ENCODE measurements around the gene ENTHD1. TPM values are rescaled to one million over a fixed set of nuclear protein-coding genes. Genes with fewer than 3 reads are reported as not detected.

The ENTHD1 gene
- total RNA-seq, 1 donor from 2014 or later = 0.15 TPM

DNA sequence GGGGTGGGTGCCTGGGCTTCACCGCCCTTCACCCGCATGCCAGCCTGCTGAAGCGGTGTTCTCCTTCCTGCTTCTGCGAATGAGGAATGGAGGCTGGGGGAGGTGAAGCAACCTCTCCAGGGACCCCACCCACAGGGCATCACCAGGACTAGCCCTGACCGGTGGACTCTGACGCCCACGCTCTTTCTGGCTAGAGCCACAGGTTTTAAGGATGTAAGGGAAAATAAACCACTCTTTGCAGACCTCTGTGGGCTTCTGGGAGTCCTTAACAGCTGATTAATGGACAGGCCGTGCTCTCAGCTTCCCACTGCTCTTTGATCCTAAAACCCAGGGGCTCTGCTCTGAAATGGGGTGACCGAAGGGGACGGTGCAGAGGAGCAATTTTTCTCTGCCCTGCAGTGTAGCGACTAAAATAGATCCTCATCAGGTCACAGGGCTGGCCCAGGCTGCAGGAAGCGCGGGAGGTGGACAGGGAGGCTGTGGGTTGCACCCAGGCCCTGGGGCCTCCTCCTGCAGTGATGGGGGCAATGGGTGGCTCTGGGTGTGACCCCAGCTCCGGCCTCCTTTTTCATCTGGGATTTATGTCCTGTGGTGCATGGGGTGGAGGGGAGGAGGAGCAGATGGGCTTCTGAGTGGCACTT, 195.7 kb downstream of the ENTHD1 start:
- intact Hi-C loops (cut with micrococcal nuclease) = no loop called here

DNA sequence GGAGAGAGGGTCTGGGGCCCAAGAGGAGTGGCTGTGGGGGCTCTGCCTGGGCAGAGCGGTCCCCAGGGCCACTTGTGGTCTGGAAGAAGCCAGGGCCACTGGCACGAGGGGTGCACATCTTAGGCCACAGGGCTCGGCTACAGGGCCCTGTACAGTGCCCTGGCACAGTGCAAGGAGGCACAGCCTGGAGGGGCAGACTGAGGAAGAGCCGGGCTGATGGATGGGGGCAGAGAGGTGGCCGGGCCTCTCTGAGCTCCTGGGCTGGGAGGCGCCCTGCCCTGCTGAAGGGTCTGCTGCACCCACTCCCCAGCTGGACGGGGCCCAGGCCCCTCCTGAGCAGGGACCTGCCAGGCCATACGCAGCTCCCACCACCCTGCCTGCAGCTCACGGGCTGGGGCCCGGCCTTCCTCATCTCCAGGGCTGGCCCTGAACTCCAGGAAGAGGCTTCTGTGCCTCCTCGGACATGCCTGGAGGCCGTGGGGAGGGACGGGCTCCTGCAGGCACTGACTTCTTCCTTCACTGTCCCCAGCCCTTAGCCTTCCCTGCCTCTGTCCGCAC, 199.5 kb downstream of the ENTHD1 start:
- intact Hi-C loops (cut with micrococcal nuclease) = no loop called here

Other genes with a start within 250 kb of the ENTHD1 start
- 151 and 157 TPM in 2 replicates for gene GRAP2, start 7.3 kb upstream of the ENTHD1 start, total RNA-seq
- 6.1 and 8.2 TPM in 2 replicates for gene TMA7B, start 66.6 kb upstream of the ENTHD1 start, total RNA-seq
- 0.27 and 0.49 TPM in 2 replicates for gene FAM83F, start 101.2 kb upstream of the ENTHD1 start, total RNA-seq

Measured in T-helper 1 cell treated with Interleukin-12 subunit alpha and Interleukin-12 subunit beta and Interleukin-4 antibody, amounts not matched to agents 30 ng/mL and 1 ng/mL, for 36 hours (primary cell).